HepG2 (cell line): Measurements from ENCODE around the gene ARHGEF4. TPM values are rescaled to one million over a fixed set of nuclear protein-coding genes. Genes with fewer than 3 reads are reported as not detected.

ENCODE experiments used
- ATAC-seq: fragments of 200-7000 bp; cut with Tn5 transposase; 3 replicates; pipeline ENCODE4 v1.9.1; 2020; ENCODE audit warnings: mild to moderate bottlenecking, moderate library complexity
- BruUV-seq: library from RNA; stranded (reverse); fragments of 400-500 nt; replicated peaks from 2 replicates; lab custom pipeline; 2021; lab: Mats Ljungman, UMichigan
- CTCF ChIA-PET: fragments of 300-600 bp; formaldehyde crosslinking; extraction: SDS; loops from one replicate; lab custom pipeline; 2021; ENCODE audit warnings: low total read pairs, inconsistent platforms, low intra/inter-chr PET ratio; lab: Yijun Ruan, JAX
- POLR2A ChIA-PET: fragments of 350-600 bp; sonication (Branson Sonifier 250); formaldehyde crosslinking; loops from one replicate; lab custom pipeline; 2020; ENCODE audit warnings: antibody characterized with exemption, inconsistent platforms; lab: Yijun Ruan, JAX
- DNase-seq: peaks from one replicate; pipeline ENCODE4 v3.0.0-alpha.2; 2015; ENCODE audit warnings: low spot score
- FAIRE-seq: peaks from 3 replicates; lab custom pipeline; 2011; peaks lifted over from hg19 to GRCh38; lab: Jason Lieb, UNC
- H2AFZ ChIP-seq: one replicate; pipeline ENCODE4 v1.6.1; 2011; ENCODE audit warnings: low read length, inconsistent platforms
- H3K27ac ChIP-seq: fragments of 300-600 bp; 3 replicates; pipeline ENCODE4 v1.8.0; 2011; ENCODE audit warnings: mixed run types, mild to moderate bottlenecking, mixed read lengths, low read length, inconsistent platforms; ENCODE audit not compliant: insufficient read depth; ENCODE audit errors: extremely low read length
- H3K27me3 ChIP-seq, 2 experiments: fragments of 200-600 bp in 1 of 2; 2 replicates in 1 of 2; 3 replicates in 1 of 2; pipeline versions ENCODE4 v1.6.0 to v1.8.0; 2011; ENCODE audit warnings: low read length in 2 of 2, mild to moderate bottlenecking in 2 of 2, moderate library complexity in 2 of 2, inconsistent platforms in 1 of 2; ENCODE audit not compliant: insufficient read depth in 2 of 2, control insufficient read depth in 1 of 2
- H3K36me3 ChIP-seq, 2 experiments: fragments of 200-600 bp in 1 of 2; replicated peaks in 1 of 2; 2 replicates in 1 of 2; 3 replicates in 1 of 2; pipeline versions ENCODE4 v1.5.1 to v1.8.0; 2011; ENCODE audit warnings: low read length in 2 of 2, inconsistent platforms in 1 of 2; ENCODE audit not compliant: insufficient read depth in 2 of 2, control insufficient read depth in 1 of 2
- H3K4me1 ChIP-seq: 2 replicates; pipeline ENCODE4 v1.5.1; 2012; ENCODE audit warnings: low read length, inconsistent platforms; ENCODE audit not compliant: insufficient read depth
- H3K4me2 ChIP-seq: 2 replicates; pipeline ENCODE4 v1.6.0; 2011; ENCODE audit warnings: low read depth, low read length, inconsistent platforms
- H3K4me3 ChIP-seq, 3 experiments: fragments of 200-600 bp in 1 of 3; sonication (generic), shearing (Covaris generic) in 1 of 3; replicated peaks in 1 of 3; 2 replicates each; pipeline ENCODE4 v1.5.1; 2011 to 2016; ENCODE audit warnings: low read length in 3 of 3, inconsistent platforms in 2 of 3, low read depth in 2 of 3, mild to moderate bottlenecking in 2 of 3, control low read depth in 1 of 3, mixed read lengths in 1 of 3; ENCODE audit not compliant: insufficient read depth in 1 of 3
- H3K79me2 ChIP-seq: one replicate; pipeline ENCODE4 v1.6.1; 2011; ENCODE audit warnings: low read length, inconsistent platforms; ENCODE audit not compliant: insufficient read depth
- H3K9ac ChIP-seq: 2 replicates; pipeline ENCODE4 v1.6.0; 2011; ENCODE audit warnings: mild to moderate bottlenecking, low read depth, low read length, inconsistent platforms; ENCODE audit not compliant: insufficient read depth
- H3K9me3 ChIP-seq: 2 replicates; pipeline ENCODE4 v1.5.1; 2012; ENCODE audit warnings: mild to moderate bottlenecking, low read length
- H4K20me1 ChIP-seq: 2 replicates; pipeline ENCODE4 v1.6.0; 2011; ENCODE audit warnings: inconsistent platforms, mild to moderate bottlenecking, low read length, moderate library complexity; ENCODE audit not compliant: insufficient read depth
- DNMT3B ChIP-seq: conservative IDR thresholded peaks from 2 replicates; pipeline ENCODE4 v1.6.1; 2016; ENCODE audit warnings: missing biosample characterization, control low read depth
- HNRNPUL1 ChIP-seq: fragments of 200-400 bp; formaldehyde crosslinking; IDR thresholded peaks from 2 replicates; pipeline ENCODE4 v1.6.1; 2017; ENCODE audit warnings: low read depth, mild to moderate bottlenecking, low read length, moderate library complexity
- ISL2 ChIP-seq: sonication (generic); formaldehyde crosslinking; IDR thresholded peaks from 2 replicates; pipeline ENCODE4 v1.5.0; 2020; ENCODE audit warnings: missing genetic modification reagents
- LRRFIP1 ChIP-seq: sonication (generic); formaldehyde crosslinking; conservative IDR thresholded peaks from 2 replicates; pipeline ENCODE4 v1.4.0; 2020; ENCODE audit warnings: missing genetic modification reagents
- MBD4 ChIP-seq: IDR thresholded peaks from 2 replicates; pipeline ENCODE4 v1.6.1; 2012; ENCODE audit warnings: low read length, inconsistent platforms, borderline replicate concordance
- SP4 ChIP-seq: sonication (generic); formaldehyde crosslinking; IDR thresholded peaks from 2 replicates; pipeline ENCODE4 v1.8.1; 2023; ENCODE audit warnings: mild to moderate bottlenecking, missing genetic modification reagents
- TAF1 ChIP-seq: sonication (generic); formaldehyde crosslinking; IDR thresholded peaks from 2 replicates; pipeline ENCODE4 v1.4.0; 2020; ENCODE audit warnings: missing genetic modification reagents
- TFE3 ChIP-seq: IDR thresholded peaks from 2 replicates; pipeline ENCODE4 v1.6.1; 2016
- ZBTB10 ChIP-seq: sonication (generic); formaldehyde crosslinking; IDR thresholded peaks from 2 replicates; pipeline ENCODE4 v1.4.0; 2020; ENCODE audit warnings: missing genetic modification reagents, borderline replicate concordance
- ZBTB21 ChIP-seq: sonication (generic); formaldehyde crosslinking; IDR thresholded peaks from 2 replicates; pipeline ENCODE4 v1.4.0; 2020; ENCODE audit warnings: missing genetic modification reagents
- ZBTB33 ChIP-seq: sonication (generic); formaldehyde crosslinking; IDR thresholded peaks from 2 replicates; pipeline ENCODE4 v1.4.0; 2020; ENCODE audit warnings: missing genetic modification reagents
- ZC3H13 ChIP-seq: sonication (generic); formaldehyde crosslinking; IDR thresholded peaks from 2 replicates; pipeline ENCODE4 v1.8.1; 2023; ENCODE audit warnings: mild to moderate bottlenecking, missing genetic modification reagents, moderate library complexity
- ZNF20 ChIP-seq: sonication (generic); formaldehyde crosslinking; IDR thresholded peaks from 2 replicates; pipeline ENCODE4 v1.4.0; 2020; ENCODE audit warnings: mild to moderate bottlenecking, moderate library complexity, missing genetic modification reagents
- whole genome bisulfite sequencing: methylation state at CpG from one replicate; pipeline ENCODE4 v1.1.6; 2017; ENCODE audit warnings: low lambda C conversion rate; 5-methylcytosine and 5-hydroxymethylcytosine counted together
- in situ Hi-C: cut with HindIII; loops from 2 replicates; pipeline ENCODE4 v1.10.0; 2017; ENCODE audit warnings: low pct_unique_long_range_greater_than_20kb; ENCODE audit not compliant: extremely low pct_ligation_motif_present
- intact Hi-C: fragments of 100-400 bp; cut with micrococcal nuclease; formaldehyde crosslinking; loops from one replicate; pipeline ENCODE4 v1.10.0; 2022; ENCODE audit not compliant: unreplicated experiment
- polyA plus RNA-seq, 8 experiments: library from polyadenylated mRNA; depleted of rRNA in 3 of 8; stranded (reverse) in 7 of 8; unstranded in 1 of 8; fragments of >200 nt; fragmentation: Illumina TruSeq in 4 of 8; extraction: Trizol in 4 of 8; gene quantifications; 2 replicates each; pipeline versions ENCODE4 v1.2.1 to v1.2.3, GENCODE V29; 2011 to 2016; ENCODE audit warnings: low read depth in 4 of 8, missing spikeins in 1 of 8, mixed read lengths in 1 of 8; ENCODE audit not compliant: insufficient read depth in 1 of 8
- total RNA-seq, 5 experiments: library from RNA; depleted of rRNA; stranded (reverse); fragments of >200 nt; fragmentation: Illumina TruSeq; extraction: Trizol; gene quantifications; 2 replicates each; pipeline ENCODE4 v1.2.3, GENCODE V29; 2016; ENCODE audit warnings: low read depth in 1 of 5

Gene ARHGEF4
- total and polyA plus RNA-seq, 2 of the 13 experiments (the other 11 are each of a cell fraction or from before 2014, with no cell fraction given) = 0.11 to 0.13 TPM

GRCh38 chr2:130917006-130917688, 80.4 kb downstream of the ARHGEF4 start:
- in situ Hi-C loops = loop anchor here (5.0 kb wide), 1 partner anchor 115 kb away; no protein-coding TSS in a partner anchor
- ChIA-PET CTCF (no interaction called here), POLR2A (no interaction called here)
- no peak for TF ChIP-seq ZBTB33 (CRISPR knock-in tag)
- no peak for TF ChIP-seq SP4
- TF ChIP-seq LRRFIP1 (CRISPR knock-in tag) = no peak
- TF ChIP-seq ZBTB10 = no peak
- no peak for TF ChIP-seq ZNF20 (CRISPR knock-in tag)
- no peak for TF ChIP-seq TAF1
- TF ChIP-seq ZBTB21 = no peak
- no peak for TF ChIP-seq DNMT3B
- TF ChIP-seq HNRNPUL1 = no peak
- no peak for TF ChIP-seq ZC3H13 (CRISPR knock-in tag)
- TF ChIP-seq ISL2 (CRISPR knock-in tag) = no peak
- TF ChIP-seq TFE3 = no peak
- TF ChIP-seq MBD4 = no peak
- intact Hi-C loops = no loop called here
- Histone ChIP-seq H3K27me3 (peaks cover 12 to 61% of the 10 kb centered on the region in 2 experiments; a peak in 4 of 5 replicates), H3K9ac (no peak overlapping the region), H2AFZ (no peak overlapping the region), H3K9me3 (no peaks in the 10 kb centered on the region), H4K20me1 (no peaks in the 10 kb centered on the region), H3K4me1 (no peaks in the 10 kb centered on the region), H3K79me2 (no peaks in the 10 kb centered on the region), H3K27ac (no peak overlapping the region), H3K4me2 (no peak overlapping the region), H3K4me3 (no peak overlapping the region), H3K36me3 (no peaks in the 10 kb centered on the region)
- 50% methylated on average over 20 of the region's 24 CpGs for WGBS
- no TSS peak for BruUV-seq
- DNase-seq (no peak), ATAC-seq (no peak), FAIRE-seq (no peak)
